Right ventricle myocardium inferior (tissue), 1 donor: ENCODE data around the gene BRPF3. TPM values are rescaled to one million over a fixed set of nuclear protein-coding genes. Genes with fewer than 3 reads are reported as not detected.
"Not testable (repeated sequence)": the region's sequence is repeated elsewhere in the genome, so short reads cannot be mapped to it uniquely, and the experiment has no call there.

Source experiments
- ATAC-seq: fragments of 200-7000 bp; cut with Tn5 transposase; one replicate; pipeline ENCODE4 v1.9.1; 2020; ENCODE audit warnings: mild to moderate bottlenecking, moderate library complexity
- DNase-seq: peaks from one replicate; pipeline ENCODE4 v3.0.0; 2021; ENCODE audit errors: missing footprints
- intact Hi-C: fragments of 100-400 bp; cut with DNase I; formaldehyde crosslinking; loops from one replicate; pipeline ENCODE4 v1.11.0; 2022
- total RNA-seq: library from RNA; stranded (reverse); fragmentation: NEBNext Ultra II Directional; extraction: Animal tissue kit (Norgen Biotek cat#: 25700); gene quantifications from one replicate; pipeline ENCODE4 v1.2.1, GENCODE V29; 2021
- donor health status: DM: no; HTN: yes; CAD: no; lungs with severe emphysema.

The BRPF3 gene
- total RNA-seq, 1 donor from 2014 or later, result 24.8 TPM

GRCh38 chr6:36197739-36198221 lies 1.2 kb downstream of the BRPF3 start:
- intact Hi-C loops, result loop anchor here (2.0 kb wide), 1 partner anchor 73 kb away; no protein-coding TSS in a partner anchor
- DNase-seq, result no peak
- ATAC-seq, result no peak

GRCh38 chr6:36198986-36199385 lies 2.4 kb downstream of the BRPF3 start:
- DNase-seq (no peak), ATAC-seq (no peak)
- intact Hi-C loops, result no loop called here

GRCh38 chr6:36200154-36200891 lies 3.8 kb downstream of the BRPF3 start:
- ATAC-seq, result no peak
- DNase-seq, result no peak
- intact Hi-C loops, result no loop called here

- intact Hi-C loops, result no loop called here
- DNase-seq (no peak), ATAC-seq (no peak)
Observed at GRCh38 chr6:36200998-36201596, 4.6 kb downstream of the BRPF3 start.

GRCh38 chr6:36201612-36202011 lies 5.1 kb downstream of the BRPF3 start:
- no peak for DNase-seq
- intact Hi-C loops, result no loop called here
- ATAC-seq, result no peak

- no peak for ATAC-seq
- DNase-seq, result no peak
- intact Hi-C loops, result no loop called here
Observed at GRCh38 chr6:36202101-36202500, 5.6 kb downstream of the BRPF3 start.

- ATAC-seq (no peak), DNase-seq (no peak)
- intact Hi-C loops, result no loop called here
Observed at GRCh38 chr6:36204068-36204753, 7.7 kb downstream of the BRPF3 start.

GRCh38 chr6:36207155-36207554 lies 10.6 kb downstream of the BRPF3 start:
- intact Hi-C loops, result no loop called here
- ATAC-seq (no peak), DNase-seq (no peak)

GRCh38 chr6:36209606-36210005 lies 13.1 kb downstream of the BRPF3 start:
- no peak for ATAC-seq

GRCh38 chr6:36210182-36210581 lies 13.6 kb downstream of the BRPF3 start:
- no peak for DNase-seq
- ATAC-seq, result no peak
- intact Hi-C loops, result no loop called here

More at GRCh38 chr6:36209606-36210005, 13.1 kb downstream of the BRPF3 start:
- intact Hi-C loops, result no loop called here
- no peak for DNase-seq

- ATAC-seq, result no peak
- intact Hi-C loops, result no loop called here
- no peak for DNase-seq
Observed at GRCh38 chr6:36210886-36211595, 14.5 kb downstream of the BRPF3 start.

GRCh38 chr6:36216559-36216958 lies 20.0 kb downstream of the BRPF3 start:
- ATAC-seq (no peak), DNase-seq (no peak)
- intact Hi-C loops, result no loop called here

GRCh38 chr6:36217188-36217587 lies 20.6 kb downstream of the BRPF3 start:
- intact Hi-C loops, result no loop called here
- ATAC-seq, result no peak

GRCh38 chr6:36217946-36218345 lies 21.4 kb downstream of the BRPF3 start:
- ATAC-seq, result no peak
- DNase-seq, result no peak
- intact Hi-C loops, result no loop called here

More at GRCh38 chr6:36217188-36217587, 20.6 kb downstream of the BRPF3 start:
- no peak for DNase-seq

- intact Hi-C loops, ATAC-seq, DNase-seq: not testable (repeated sequence)
Observed at GRCh38 chr6:36218516-36218915, 22.0 kb downstream of the BRPF3 start.

- no peak for DNase-seq
- ATAC-seq, result no peak
- intact Hi-C loops, result no loop called here
Observed at GRCh38 chr6:36219081-36219480, 22.5 kb downstream of the BRPF3 start.

GRCh38 chr6:36220226-36220625 lies 23.7 kb downstream of the BRPF3 start:
- DNase-seq (no peak), ATAC-seq (no peak)
- intact Hi-C loops, result no loop called here

- DNase-seq (no peak), ATAC-seq (no peak)
Observed at GRCh38 chr6:36221674-36222073, 25.1 kb downstream of the BRPF3 start.

GRCh38 chr6:36222924-36223323 lies 26.4 kb downstream of the BRPF3 start:
- DNase-seq (no peak), ATAC-seq (no peak)
- intact Hi-C loops, result no loop called here

More at GRCh38 chr6:36221674-36222073, 25.1 kb downstream of the BRPF3 start:
- intact Hi-C loops, result no loop called here
